ENCODE results near the gene MSANTD4.

DNA sequence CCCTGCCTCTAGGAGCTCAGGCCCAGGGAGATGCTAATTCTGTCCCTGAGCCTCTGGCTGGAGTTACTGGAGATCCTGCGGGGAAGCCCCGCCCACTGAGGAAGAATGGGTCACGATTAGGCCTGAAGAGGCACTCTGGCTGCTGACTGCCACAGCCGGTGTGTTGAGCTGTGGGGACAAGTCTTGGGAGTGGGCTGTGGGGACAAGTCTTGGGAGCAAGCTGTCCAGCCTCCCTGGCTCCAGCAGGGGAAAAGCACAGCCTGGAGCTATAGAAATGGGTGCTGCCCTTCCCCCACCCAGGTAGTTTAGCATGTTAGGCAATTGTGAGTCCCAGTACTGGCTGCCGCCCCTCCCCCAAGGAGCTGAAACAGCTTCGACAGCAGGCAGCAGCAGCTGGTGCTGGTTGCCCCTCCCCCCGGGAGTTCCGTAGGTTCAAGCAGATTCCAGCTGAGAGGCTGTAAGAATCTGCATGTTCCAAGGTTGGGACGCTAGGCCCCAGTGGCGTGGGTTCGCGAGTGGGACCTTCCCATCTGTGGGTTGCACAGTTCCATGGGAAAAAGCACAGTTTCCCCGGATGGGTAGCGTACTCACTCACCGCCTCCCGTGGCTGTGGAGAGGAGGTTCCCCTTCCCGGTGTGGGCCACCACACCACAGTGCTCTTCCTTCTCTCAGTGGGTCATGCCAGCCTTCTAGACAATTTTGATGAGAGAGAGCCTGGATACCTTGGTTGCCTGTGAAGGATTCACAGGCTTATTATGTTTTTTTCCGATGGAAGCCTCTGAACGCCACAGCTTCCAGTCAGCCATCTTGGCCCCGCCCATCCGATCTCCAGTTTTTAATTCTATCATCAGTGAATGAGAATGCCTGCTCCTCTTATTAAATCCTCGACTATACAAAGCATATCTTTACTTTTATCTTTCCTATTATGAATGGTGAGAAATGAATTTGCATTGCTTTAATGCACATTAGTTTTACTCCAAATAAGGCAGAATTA is 61.5 kb downstream of the MSANTD4 start:
- TF ChIP-seq POLR2AphosphoS5 (IDR thresholded peaks at IDR 0.05; ENCODE audit: borderline replicate concordance, low read depth, low read length) (no peak), EZH2 (IDR thresholded peaks at IDR 0.05) (no peak), FOXP2 (optimal IDR thresholded peaks at IDR 0.05; ENCODE audit: control extremely low read depth, extremely low read length, insufficient read depth) (no peak)

All from SK-N-MC (cell line).